ENCODE results near the gene TRPV4.

TRPV4 gene

DNA sequence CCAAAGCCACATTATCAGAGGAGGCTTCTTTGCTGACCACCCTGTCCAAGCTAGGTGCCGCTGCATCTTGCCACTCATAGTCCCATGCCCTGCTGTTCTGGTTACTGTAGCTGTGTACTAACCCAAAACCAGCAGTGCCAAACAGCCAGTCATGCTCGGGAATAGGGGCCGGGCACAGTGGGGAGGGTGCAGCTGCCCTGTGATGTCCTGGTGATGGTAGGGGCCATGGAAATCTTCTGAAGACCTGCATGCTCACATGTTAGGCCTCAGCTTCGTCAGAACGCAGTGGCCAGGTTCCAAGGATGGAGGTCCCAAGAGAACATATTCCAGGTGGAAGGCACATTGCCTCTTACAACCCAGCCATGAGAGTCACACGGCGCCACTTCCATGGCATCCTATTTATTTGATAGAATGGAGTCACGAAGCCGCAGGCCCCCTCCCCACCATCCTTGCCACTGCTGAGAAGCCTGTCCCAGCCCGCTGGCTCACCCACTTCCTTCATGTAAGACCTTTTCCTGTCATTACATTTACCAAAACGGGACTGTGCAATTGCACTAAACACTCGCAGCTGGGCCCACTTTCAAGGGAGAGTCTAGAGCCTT, 71.0 kb downstream of the TRPV4 start:
- DNase-seq (ENCODE audit: low read depth in 2 of 2): no peak

GRCh38 chr12:109760930-109761921, 72.0 kb downstream of the TRPV4 start:
- DNase-seq (ENCODE audit: low read depth in 2 of 2): no peak

DNA sequence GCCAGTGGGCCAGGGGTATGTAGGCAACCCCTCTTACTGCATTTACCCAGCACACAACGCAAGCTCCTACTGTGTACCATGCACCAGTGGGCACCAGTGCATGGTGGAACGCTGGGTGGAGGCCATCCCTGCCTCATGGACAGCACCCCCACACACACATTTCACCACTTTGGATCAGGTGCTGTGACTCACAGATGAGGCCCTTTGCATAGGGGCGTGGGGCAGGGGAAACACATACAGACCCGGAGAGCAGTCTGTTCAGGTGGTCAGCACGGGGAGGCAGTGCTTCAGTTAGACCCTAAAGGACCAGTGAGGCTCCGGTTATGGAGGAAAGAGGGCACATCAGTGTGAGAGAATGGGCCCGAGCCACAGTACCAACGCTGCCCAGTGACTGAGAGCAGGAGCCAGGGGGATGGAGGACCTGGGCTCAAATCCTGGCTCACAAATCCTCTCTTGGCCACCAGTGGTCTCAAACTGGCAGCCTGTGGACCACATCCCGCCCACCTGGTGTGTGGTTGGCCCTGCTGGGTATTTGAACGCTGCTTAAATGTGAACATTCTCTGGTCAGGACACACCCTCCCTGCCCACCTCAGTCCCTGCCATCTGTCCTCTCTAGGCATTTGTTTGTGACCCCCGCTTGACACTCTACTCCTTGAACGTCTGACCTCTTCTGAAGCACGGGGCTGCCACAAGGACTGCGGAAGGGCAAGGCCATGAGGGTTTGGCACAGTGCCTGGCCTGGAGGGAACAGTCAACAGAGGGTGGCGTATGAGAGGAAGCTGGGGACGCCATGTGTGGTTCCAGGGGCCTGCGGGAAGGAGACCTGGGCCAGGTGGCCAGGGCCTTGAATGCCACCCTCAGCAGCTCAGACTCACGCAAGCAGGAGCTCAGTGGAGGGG, 72.9 kb downstream of the TRPV4 start:
- no peak for DNase-seq (ENCODE audit: low read depth in 2 of 2)

DNA sequence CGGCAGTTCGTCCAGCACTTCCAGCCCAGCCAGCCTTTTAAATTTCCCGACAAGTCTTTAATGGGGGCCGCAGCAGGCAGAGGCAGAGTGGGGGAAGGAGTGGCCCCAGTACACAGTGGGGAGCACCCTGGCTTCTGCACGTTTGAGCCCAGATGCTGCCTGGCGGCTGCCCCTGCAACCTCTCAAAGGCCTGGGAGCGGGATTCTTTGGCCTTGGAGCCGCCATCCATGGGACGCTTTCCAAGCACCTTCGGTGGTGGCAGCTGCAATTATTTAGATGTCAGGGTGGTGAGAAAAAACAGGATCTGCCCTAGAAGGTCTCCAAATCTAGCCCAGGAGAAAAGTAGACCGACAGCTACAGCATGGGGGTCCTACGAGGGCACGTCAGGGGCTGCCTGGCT, 73.6 kb downstream of the TRPV4 start:
- no peak for DNase-seq (ENCODE audit: low read depth in 2 of 2)

- no peak for DNase-seq (ENCODE audit: low read depth in 2 of 2)
These were observed 74.5 kb downstream of the TRPV4 start for GRCh38 chr12:109758426-109759420.

GRCh38 chr12:109757671-109758265, 75.4 kb downstream of the TRPV4 start:
- no peak for DNase-seq (ENCODE audit: low read depth in 2 of 2)

- DNase-seq (ENCODE audit: low read depth in 2 of 2): no peak
These were observed 76.7 kb downstream of the TRPV4 start for GRCh38 chr12:109756457-109756856.

DNA sequence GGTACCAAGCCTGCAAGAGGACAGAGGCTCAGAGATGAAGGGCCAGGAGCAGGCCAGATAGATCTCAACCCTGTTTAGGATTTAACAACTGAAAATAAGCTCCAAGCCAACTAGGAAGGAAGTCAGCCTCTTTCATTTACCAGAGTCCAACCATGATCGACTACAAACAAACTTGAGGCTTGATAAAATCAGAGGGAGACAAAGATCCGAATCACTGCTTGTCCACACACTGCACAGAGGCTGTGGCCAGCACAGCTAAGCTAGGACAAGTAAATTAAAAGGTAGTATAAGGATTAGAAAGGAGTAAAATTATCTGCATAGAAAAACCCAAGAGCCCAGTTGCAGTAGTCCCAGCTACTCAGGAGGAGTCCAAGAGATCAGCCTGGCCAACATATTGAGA, 79.2 kb downstream of the TRPV4 start:
- DNase-seq (ENCODE audit: low read depth in 2 of 2): no peak

DNA sequence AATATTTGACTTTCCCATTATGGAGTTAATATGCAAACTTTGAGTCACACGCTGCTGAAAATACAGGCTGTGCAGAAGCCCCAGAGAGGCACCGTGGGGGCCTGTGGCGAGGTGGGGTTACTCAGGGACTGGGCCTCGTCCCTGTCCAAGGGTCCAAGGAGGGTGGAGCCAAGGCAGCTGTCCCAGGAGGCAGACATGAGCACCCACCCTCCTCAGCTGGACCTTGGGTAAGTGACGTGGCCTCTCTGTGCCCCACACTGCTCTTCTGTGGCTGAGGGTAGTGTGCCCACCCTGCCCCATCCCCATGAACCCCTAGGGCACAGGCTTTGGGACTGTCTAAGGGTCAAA, 80.2 kb downstream of the TRPV4 start:
- no peak for DNase-seq (ENCODE audit: low read depth in 2 of 2)

DNA sequence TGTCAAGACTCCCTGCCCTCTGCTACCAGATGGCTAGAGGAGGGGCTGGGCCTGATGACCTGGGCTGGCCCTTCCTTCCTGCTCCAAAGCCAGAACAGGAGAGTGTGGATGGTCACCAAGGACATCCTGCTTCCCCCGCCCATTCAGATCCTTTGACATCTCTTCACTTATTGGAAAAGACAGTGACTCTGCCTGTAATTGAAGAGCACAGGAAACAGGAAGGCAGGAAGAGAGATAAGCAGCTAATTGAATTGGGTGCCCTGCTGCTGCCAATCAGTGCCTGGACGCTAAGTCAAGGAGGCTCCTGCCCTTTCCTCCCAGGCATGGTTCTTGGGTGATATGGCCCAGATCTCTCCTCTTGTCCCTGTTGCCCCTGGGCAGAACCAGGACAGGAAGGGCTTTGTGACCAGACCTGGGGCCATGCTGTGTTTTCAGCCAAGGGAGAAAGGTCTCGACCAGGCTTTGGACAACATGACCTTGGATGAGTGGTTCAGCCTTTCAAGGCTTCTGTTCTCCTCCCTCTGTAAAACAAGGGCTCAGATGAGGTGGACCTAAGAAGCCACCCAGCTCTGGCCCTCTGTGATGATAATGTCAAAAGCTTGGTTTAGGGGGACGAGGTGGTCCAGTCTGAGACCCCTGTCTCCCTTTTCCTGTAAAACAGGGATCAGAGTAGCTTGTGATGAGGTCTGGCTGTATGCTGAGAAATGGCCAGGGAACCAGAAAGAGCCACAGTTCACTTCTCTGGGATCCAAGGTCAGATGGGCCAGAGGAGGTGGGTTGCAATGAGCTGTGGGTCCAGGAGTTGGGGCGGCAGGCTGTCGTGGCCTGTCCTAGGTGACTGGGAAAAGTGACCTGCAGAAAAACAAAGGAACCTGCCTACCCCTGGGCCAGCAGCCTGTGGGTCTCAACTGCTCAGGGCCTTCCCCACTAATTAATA, 80.8 kb downstream of the TRPV4 start:
- no peak for DNase-seq (ENCODE audit: low read depth in 2 of 2)

GRCh38 chr12:109744986-109745942, 87.9 kb downstream of the TRPV4 start:
- no peak for DNase-seq (ENCODE audit: low read depth in 2 of 2)

DNA sequence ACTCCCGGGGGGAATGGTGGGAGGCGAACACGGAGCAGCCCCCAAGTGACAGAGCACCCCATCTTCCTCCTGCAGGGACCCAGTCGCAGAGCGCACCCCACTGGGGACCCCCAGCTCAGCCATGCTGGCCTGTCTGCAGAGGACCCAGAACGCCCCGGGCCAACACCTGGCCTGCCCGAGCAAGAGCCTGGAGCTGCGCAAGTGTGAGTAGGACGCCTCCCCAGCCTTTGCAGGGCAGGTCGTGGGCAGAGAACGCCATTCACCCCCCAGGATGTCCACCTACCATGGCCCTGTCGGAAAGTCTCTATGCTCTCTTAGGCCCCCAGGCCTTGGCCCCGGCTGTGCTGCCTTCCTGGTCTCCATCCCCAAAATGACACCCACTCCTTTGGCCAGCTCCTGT, 89.2 kb downstream of the TRPV4 start:
- DNase-seq (ENCODE audit: low read depth in 2 of 2): no peak

GRCh38 chr12:109743076-109743910, 89.9 kb downstream of the TRPV4 start:
- DNase-seq (ENCODE audit: low read depth in 2 of 2): no peak

DNA sequence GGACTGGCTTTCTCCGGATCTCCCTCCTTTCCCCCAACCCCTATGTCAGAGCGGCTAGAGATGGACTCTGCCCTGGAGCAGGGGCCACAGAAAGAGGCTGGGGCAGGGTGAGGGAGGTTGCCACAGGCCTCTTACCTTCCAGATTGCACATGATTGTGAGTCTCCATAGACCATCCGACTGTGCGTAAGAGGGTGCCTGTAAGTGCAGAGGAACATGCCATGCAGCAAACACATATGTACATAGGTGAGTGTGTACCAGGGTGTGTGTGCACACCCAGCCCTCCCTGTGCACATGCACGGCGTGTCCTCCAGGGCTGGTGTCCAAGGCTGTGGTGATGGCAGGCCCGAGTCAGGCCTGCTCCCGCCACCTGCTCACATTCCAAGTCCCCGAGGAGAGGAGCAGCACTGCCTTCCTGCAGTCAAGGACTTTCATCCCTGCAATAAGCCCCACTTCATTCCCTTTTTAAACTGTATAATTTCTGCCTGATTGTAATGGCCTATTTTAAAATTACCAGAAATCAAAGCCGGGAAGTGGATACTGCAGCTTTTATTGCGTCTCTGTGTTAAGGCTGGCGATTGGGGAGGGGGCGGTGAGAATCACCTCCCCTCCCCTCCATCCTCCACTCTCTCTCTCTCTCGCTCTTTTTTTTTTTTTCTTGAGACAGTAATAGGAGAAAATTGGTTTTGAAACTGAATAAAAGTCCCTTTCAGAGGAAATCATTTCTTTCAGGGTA, 91.1 kb downstream of the TRPV4 start:
- DNase-seq (ENCODE audit: low read depth in 2 of 2): no peak

GRCh38 chr12:109741286-109741969, 91.8 kb downstream of the TRPV4 start:
- DNase-seq (ENCODE audit: low read depth in 2 of 2): no peak

DNA sequence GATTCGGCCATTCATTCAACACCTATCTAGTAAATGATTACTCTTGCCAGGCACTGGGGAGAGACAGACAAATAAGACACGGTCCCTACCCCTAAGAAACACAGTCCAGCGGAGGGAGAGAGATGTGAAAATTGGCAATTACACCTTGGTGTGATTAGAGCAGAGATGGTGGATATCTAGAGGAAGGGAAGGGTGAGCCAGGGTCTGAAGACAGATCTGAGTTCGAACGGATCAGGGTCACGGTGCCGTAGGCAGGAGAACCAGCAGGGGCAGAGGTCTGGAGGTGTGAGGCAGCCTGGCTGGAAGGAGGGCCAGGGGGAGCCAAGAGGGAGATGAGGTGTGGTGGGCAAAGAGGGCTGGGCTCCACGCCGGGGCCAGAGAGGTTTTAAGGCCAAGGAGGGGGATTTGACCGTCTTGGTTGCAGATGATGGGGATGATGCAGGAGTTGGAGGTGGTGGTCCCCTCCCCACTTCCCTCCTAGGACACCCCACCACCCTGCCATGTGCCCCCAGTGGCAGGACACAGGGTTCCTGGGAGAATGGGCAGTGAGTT, 92.4 kb downstream of the TRPV4 start:
- no peak for DNase-seq (ENCODE audit: low read depth in 2 of 2)
